ENCODE results near the gene C21orf91.

- no peak for TF ChIP-seq MAX (IDR thresholded peaks at IDR 0.05; ENCODE audit: low read depth, low read length)
- TF ChIP-seq CTCF (IDR thresholded peaks at IDR 0.05; ENCODE audit: low read depth, low read length): no peak
- TF ChIP-seq POLR2A (IDR thresholded peaks at IDR 0.05; ENCODE audit: extremely low read depth, insufficient read length): no peak
- TF ChIP-seq MYC (IDR thresholded peaks at IDR 0.05; ENCODE audit: low read depth, low read length): no peak
These were observed 37.6 kb downstream of the C21orf91 start for GRCh38 chr21:17781524-17781923.
